Measurements from ENCODE around the gene GNLY.

DNA sequence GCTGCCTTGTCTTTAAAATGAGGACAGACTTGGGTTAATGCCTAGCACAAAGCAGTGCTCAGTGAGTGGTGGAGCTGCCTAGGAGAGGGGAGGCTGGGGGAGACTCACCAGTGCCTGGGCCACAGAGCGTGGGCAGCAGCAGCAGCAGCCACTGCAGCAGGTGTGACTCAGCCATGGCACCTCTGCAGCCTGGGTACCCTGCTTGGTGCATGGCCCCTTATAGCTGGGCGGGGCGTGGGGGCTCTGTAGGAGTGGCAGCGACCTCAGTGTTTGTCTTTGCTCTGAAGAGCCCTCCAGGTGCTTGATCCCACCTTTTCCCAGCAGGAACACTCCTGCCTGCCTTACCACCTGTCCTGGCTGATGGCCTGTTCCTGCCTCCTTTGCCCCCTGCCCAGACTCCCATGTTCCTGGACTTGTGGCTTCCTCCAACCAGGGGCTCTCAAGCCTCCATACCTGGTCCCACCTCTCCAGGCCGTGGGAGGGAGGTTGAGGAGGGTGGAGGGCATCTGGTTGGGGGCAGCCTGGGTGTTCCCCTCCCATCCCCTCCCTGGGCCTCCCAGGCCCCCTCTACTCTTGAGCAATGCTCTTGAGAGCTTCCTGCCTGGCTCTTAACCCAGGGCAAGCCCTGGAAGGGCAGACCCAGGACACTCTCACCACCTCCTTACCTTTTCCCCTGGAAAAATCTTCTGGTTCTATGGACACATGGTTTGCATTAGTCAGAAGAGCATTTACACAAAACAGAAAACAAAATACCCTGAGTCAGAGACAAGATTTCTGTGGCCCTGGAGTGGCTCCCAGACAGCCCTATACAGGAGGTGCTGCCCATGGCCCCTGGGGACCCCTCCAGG lies 25.9 kb upstream of the GNLY start, which contains the start of gene SFTPB:
- no peak for TF ChIP-seq CTCF (IDR thresholded peaks at IDR 0.05)
- TF ChIP-seq POLR2A (IDR thresholded peaks at IDR 0.05), result no peak

Measured in right lobe of liver (tissue), 4 donors.